Measurements from ENCODE around the gene UACA.
"Not testable (repeated sequence)": the region's sequence is repeated elsewhere in the genome, so short reads cannot be mapped to it uniquely, and the experiment has no call there.

UACA gene

DNA sequence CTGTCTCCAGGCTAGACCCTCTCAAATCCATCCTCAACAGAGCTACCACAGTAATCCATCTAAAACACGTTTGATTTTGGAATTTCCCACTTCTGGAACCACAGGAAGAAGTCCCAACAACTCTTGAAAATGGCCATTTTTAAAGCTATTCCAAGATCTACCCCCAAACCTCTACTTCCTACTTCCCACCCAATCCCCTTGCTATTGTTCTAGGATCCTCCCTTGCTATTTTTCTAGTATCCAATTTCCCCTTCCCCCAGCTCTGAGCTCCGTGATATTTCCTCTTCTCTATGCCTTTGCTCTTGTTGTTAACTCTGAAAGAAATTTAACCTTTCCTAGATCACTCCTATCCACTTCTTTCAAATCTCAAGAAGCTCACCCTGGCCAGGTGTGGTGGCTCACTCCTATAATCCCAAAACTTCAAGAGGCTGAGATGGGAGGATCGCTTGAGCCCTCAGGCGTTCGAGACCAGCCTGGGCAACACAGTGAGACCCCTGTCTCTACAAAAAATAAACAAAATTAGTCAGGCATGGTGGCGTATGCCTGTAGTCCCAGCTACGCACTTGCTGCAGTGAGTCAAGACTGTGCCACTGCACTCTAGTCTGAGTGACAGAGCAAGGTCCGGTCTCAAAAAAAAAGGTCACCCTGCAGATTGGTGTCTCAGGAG is 13.0 kb downstream of the UACA start:
- DNase-seq = no peak

DNA sequence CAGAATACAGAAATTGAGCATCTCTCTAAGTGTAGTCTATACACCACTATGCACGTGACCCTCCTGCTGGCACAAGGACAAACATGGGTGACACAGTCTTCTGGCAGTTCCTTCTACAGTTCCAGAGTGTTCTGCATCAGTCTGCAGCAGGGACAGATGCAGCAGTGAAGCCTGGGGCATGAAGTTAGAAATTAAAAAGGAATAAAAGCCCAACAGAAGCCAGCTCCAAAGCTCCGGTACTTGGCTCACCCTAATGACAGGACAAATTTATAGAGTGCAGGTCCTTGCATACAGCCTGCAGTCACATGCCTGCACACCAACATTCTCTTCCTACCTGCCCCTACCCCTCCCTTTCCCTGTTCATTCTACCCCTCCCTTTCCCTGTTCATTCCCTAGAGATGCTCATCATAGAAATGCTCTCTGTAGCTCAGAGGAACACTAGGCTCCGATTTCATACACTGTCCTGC is 15.0 kb downstream of the UACA start:
- no peak for DNase-seq

DNA sequence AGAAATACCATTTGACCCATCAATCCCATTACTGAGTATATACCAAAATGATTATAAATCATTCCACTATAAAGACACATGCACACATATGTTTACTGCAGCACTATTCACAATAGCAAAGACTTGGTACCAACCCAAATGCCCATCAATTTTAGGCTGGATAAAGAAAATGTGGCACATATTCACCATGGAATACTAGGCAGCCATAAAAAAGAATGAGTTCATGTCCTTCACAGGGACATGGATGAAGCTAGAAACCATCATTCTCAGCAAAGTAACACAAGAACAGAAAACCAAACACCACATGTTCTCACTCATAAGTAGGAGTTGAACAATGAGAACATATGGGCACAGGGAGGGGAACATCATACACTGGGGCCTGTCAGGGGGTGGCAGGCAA is 16.8 kb downstream of the UACA start:
- DNase-seq = not testable (repeated sequence)

- no peak for DNase-seq
Measured at GRCh38 chr15:70742928-70743327, 20.4 kb downstream of the UACA start.

GRCh38 chr15:70741677-70742293 is 21.6 kb downstream of the UACA start:
- DNase-seq = no peak

DNA sequence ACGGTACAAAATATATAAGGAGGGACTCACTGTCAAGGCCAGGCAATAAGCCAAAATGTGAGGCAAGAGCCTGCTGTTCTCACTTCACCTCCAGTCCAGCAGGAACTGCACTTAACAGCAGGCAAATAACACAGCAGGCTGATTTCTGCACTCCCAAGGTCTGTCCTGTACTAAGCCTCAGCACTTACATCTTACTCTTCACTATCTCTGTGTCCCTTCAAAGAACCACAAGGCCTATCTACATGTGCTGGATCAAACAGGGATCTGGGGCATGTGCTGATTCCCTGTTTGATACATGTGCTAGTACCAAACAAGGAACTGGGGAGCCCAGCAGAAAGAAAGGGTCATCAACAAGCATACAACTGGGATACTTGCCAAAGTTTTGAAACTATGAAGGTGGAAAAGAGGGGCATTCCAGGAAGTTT is 22.2 kb downstream of the UACA start:
- DNase-seq = no peak

GRCh38 chr15:70735040-70735439 is 28.3 kb downstream of the UACA start:
- not testable (repeated sequence) for DNase-seq

DNA sequence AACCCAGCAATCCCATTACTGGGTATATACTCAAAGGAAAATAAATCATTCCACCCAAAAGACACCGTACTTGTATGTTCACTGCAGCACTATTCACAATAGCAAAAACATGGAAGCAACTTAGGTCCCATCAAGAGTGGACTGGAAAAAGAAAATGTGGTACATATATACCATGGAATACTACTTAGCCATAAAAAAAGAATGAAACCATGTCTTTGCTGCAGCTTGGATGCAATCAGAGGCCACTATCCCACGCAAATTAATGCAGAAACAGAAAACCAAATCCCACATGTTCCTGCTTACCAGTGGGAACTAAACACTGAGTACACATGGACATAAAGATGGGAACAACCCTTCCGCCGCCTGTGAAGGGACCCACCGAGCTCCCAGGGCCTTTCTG is 34.2 kb downstream of the UACA start:
- no peak for DNase-seq

DNA sequence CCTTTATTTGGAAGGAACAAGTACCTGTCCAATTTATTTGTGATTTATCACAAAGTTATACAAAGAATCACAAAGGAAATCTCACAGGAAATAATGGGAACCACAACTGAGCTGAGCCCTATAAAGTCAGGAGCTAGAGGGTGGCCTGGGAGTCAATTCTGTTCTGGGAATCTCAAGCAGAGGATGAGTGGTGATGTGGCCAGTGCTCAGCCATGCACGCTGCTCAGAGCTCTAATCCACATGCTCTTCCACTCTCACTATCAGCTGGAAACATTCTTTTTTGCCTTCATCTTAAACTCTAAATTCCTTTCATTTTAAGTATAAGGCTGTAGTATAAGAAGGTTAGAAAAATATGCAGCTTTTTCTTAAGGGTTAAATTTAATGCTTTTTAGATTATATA is 36.6 kb downstream of the UACA start:
- DNase-seq = no peak

- no peak for DNase-seq
Measured at GRCh38 chr15:70723927-70724326, 39.4 kb downstream of the UACA start.

- no peak for DNase-seq
Measured at GRCh38 chr15:70723122-70723422, 40.3 kb downstream of the UACA start.

DNA sequence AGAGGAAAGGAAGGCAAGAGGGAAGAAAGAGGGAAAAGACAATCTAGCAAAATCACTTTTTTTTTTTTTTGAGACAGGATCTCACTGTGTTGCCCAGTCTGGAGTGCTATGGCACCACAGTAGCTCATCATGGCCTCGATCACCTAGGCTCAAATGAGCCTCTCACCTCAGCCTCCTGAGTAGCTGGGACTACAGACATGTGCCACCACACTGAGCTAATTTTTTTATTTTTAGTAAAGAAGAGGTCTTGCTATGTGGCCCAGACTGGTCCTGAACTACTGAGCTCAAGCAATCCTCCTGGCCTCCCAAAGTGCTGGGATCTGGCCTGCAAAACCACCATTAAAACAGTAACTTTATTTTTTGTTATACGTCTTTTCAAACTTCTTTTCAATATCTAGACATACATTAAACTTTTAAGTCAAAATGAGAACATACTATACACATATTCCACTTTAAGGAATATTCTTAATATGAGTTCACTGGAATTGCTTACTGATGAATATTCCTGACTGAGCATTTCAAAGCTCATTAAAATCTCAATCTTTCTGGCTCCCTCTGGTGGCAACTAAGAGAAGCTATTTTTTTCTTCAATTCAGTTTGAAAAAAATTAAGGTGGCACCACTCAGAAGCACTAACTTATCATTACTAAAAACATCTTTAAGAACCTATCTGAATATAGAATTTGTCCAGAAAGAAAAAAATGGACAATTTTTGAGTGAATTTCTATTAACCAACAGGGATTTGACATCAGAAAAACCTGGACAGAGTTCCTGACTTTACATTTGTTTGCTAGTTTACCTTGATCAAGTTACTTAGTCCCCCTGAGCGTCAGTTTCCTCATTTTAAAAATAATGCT is 40.9 kb downstream of the UACA start:
- DNase-seq = no peak

GRCh38 chr15:70720228-70721016 is 42.9 kb downstream of the UACA start:
- no peak for DNase-seq

DNA sequence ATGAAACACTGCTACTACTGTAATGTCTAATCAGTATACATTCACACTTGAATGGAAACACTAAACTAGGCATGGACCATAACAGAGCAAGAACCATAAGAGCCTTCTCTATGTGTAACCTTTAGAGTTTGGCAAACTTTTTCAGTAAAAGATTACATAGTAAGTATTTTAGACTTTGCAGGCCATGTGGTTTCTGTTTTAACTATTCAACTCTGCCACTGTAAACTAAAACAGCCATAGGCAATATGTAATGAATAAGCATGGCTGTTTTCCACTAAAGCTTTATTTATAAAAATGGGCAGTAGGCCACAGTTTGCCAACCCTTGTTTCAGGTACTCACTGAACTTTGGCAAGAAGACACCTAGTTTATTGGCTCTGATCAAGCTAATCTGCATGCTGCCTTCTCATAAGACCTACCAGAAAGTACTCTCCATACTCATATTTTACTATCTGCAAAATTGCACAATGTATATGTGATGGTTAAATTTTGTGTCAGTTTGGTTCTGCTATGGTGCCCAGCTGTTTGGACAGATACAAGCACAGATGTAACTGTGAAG is 46.0 kb downstream of the UACA start:
- no peak for DNase-seq

DNA sequence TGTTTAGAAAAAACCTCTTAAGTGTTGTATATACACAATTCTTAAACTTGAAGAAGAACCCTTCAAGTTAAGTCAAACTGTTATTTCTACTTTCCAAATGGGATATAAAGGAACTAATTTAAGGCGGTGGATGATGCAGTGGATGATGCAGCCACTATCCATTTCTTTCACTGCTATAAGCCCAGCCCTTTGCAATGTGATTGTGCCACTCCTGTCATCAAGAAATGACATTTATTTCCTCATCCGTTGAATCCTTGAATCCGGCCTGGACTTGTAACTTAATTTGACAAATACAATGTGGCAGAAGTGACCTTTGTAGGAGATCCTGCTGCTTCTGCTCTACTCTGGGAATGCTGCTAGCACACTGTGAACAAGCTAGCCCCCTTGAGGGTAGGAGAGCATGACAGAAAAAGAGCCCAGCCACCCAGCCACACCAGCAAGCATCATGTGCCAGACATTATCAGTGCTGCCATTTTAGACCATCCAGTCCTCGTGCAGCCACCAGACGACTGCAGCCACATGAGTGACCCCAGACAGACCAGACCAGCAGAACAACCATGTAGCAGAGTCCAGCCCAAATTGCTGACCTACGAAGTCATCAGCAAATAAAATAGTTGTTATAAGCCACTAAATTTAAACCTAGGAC is 47.4 kb downstream of the UACA start:
- DNase-seq = no peak

- DNase-seq = no peak
Measured at GRCh38 chr15:70714565-70714964, 48.8 kb downstream of the UACA start.

DNA sequence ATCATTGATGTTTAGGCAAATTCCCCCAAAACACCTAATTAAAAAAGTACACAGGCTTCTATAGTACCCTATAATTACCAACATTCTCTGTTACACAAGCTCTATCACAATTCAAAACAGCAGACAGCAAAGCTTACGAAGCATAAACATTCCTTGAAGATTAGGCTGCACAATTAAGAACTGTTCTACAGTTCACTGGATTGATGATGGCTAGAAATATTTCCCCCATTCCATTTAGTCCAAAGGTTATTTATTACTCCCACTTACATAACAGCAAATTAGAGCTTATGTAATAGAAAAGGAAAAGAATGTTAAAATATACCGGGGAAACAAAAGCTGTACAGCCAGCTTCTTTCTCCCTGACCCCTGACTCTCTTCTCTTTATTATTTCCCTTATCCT is 49.3 kb downstream of the UACA start:
- no peak for DNase-seq

GRCh38 chr15:70712271-70712670 is 51.1 kb downstream of the UACA start:
- DNase-seq = no peak

DNA sequence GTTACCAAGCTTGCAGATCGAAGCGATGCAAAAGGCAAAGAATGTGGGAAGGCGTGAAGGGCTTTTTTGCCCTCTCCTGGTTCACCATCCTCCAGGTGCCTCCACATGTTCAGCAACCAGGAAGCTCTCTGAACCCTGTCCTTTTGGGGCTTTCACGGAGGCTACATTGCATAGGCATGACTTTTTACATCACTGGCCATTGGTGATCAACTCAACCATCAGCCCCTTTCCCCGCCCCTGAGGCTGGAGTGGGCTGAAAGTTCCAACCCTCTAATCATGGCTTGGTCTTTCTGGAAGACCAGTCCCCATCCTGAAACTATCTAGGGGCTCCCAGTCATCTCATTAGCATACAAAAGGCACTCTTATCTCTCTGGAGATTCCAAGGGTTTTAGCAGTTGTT is 52.6 kb downstream of the UACA start:
- no peak for DNase-seq

DNA sequence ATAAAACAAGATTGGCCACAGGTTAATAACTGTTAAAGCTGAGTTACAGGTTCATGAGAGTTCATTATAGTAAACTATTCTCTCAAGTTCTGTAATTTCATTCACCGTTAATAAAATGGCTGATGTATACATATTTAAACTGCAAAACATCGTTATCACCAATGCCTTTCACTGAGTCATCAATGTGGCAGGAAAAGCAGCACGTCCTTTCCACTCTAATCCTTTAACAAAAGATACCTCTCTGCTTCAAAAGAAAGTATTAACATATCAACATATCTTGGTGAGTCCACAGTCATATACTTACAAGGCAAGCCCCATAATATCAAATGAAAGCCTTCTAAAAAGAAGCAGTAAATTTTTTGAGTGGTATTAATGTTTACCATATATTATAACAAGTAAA is 54.5 kb downstream of the UACA start:
- no peak for DNase-seq

DNA sequence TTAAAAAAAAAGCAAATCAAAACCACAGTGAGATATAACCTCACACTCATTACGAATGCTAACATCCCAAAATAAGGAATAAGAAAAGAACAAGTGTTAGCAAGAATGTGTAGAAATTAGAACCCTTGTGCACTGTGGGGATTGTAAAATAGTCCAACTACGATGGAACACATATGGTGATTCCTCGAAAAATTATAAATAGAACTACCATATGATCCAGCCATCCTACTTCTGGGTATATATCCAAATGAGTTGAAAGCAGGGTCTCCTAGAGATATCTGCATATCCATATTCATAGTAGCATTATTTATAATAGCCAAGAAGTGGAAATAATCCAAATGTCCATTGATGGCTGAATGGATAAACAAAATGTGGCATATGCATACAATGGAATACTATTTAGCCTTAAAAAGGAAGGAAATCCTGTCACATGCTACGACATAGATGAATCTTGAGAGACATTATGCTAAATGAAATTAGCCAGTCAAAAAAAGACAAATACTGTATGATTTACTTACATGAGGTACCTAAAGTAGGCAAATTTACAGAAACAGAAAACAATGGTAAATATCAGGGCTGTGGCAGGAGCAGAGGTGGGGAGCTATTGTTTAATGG is 55.6 kb downstream of the UACA start:
- DNase-seq = no peak

- DNase-seq = no peak
Measured at GRCh38 chr15:70704731-70705130, 58.6 kb downstream of the UACA start.

All from stimulated activated naive CD4-positive, alpha-beta T cell treated with Interleukin-2 at 50 U/mL for 16 hours (primary cell).